Measurements from ENCODE around the gene ITPRIP. TPM values are rescaled to one million over a fixed set of nuclear protein-coding genes. Genes with fewer than 3 reads are reported as not detected.

The ITPRIP gene
- polyA plus RNA-seq (2013, experiment 1 of 2; ENCODE audit: insufficient read length): 30.9 TPM
- polyA plus RNA-seq (2013, experiment 2 of 2; ENCODE audit: insufficient read length): 15.3 TPM

- DNase-seq: peak; percentile 88
Observed at GRCh38 chr10:104337985-104338735, at the start of gene ITPRIP. ITPRIP (minus strand) TSS chr10:104338465; CDS start chr10:104316051, 22,414 bp downstream.

GRCh38 chr10:104387130-104387888, 49.0 kb upstream of the ITPRIP start:
- no peak for DNase-seq

- DNase-seq: no peak
Observed at GRCh38 chr10:104380336-104380735, 42.1 kb upstream of the ITPRIP start.

- DNase-seq: no peak
Observed at GRCh38 chr10:104376784-104377300, 38.6 kb upstream of the ITPRIP start.

GRCh38 chr10:104374591-104374990, 36.3 kb upstream of the ITPRIP start:
- DNase-seq: no peak

GRCh38 chr10:104371753-104372152, 33.5 kb upstream of the ITPRIP start:
- DNase-seq: no peak

GRCh38 chr10:104368381-104368780, 30.1 kb upstream of the ITPRIP start:
- DNase-seq: no peak

- no peak for DNase-seq
Observed at GRCh38 chr10:104367904-104368303, 29.6 kb upstream of the ITPRIP start.

GRCh38 chr10:104359811-104360210, 21.5 kb upstream of the ITPRIP start:
- no peak for DNase-seq

- peak; percentile 81 for DNase-seq
Observed at GRCh38 chr10:104353325-104354048, 15.2 kb upstream of the ITPRIP start, which contains the start of gene CFAP58. CFAP58 (plus strand) TSS chr10:104353833; CDS start chr10:104353898, 65 bp downstream.

- DNase-seq: no peak
Observed at GRCh38 chr10:104351919-104352318, 13.7 kb upstream of the ITPRIP start.

GRCh38 chr10:104351061-104351702, 12.9 kb upstream of the ITPRIP start:
- DNase-seq: peak; percentile 79

- DNase-seq: peak; percentile 72
Observed at GRCh38 chr10:104350127-104350635, 11.9 kb upstream of the ITPRIP start.

GRCh38 chr10:104349623-104350126, 11.4 kb upstream of the ITPRIP start:
- DNase-seq: peak; percentile 42

- DNase-seq: no peak
Observed at GRCh38 chr10:104348601-104349000, 10.3 kb upstream of the ITPRIP start.

GRCh38 chr10:104347295-104348045, 9.2 kb upstream of the ITPRIP start:
- DNase-seq: peak; percentile 60

- DNase-seq: no peak
Observed at GRCh38 chr10:104345941-104346340, 7.7 kb upstream of the ITPRIP start.

- no peak for DNase-seq
Observed at GRCh38 chr10:104345515-104345914, 7.2 kb upstream of the ITPRIP start.

GRCh38 chr10:104344219-104344618, 6.0 kb upstream of the ITPRIP start:
- DNase-seq: no peak

- DNase-seq: peak; percentile 46
Observed at GRCh38 chr10:104342941-104343411, 4.7 kb upstream of the ITPRIP start.

GRCh38 chr10:104340641-104341040, 2.4 kb upstream of the ITPRIP start:
- DNase-seq: no peak

Data from fibroblast of skin of back (primary cell).